HEK293 (cell line): ENCODE data around the gene WNT6.
A peak's percentile ranks its signal among the peaks of the same experiment; 100 is the strongest.

Experiments
- BCL6B ChIP-seq: fragments of 450-650 bp; formaldehyde crosslinking; IDR thresholded peaks from 2 replicates; pipeline ENCODE4 v1.5.1; 2017; ENCODE audit warnings: missing biosample characterization, missing genetic modification characterization
- EGR2 ChIP-seq: fragments of 450-650 bp; formaldehyde crosslinking; IDR thresholded peaks from 2 replicates; pipeline ENCODE4 v1.5.1; 2016; ENCODE audit warnings: low read depth, missing biosample characterization, missing genetic modification characterization
- INSM2 ChIP-seq: fragments of 450-650 bp; formaldehyde crosslinking; IDR thresholded peaks from 2 replicates; pipeline ENCODE4 v1.5.1; 2016; ENCODE audit warnings: missing biosample characterization, missing genetic modification characterization
- KLF16 ChIP-seq: fragments of 450-650 bp; formaldehyde crosslinking; IDR thresholded peaks from 2 replicates; pipeline ENCODE4 v1.5.1; 2017; ENCODE audit warnings: missing biosample characterization, missing genetic modification characterization
- KLF7 ChIP-seq: fragments of 450-650 bp; formaldehyde crosslinking; IDR thresholded peaks from 2 replicates; pipeline ENCODE4 v1.5.1; 2016; ENCODE audit warnings: missing biosample characterization, missing genetic modification characterization, borderline replicate concordance
- OSR2 ChIP-seq: fragments of 450-650 bp; formaldehyde crosslinking; IDR thresholded peaks from 2 replicates; pipeline ENCODE4 v1.5.1; 2016; ENCODE audit warnings: missing biosample characterization, missing genetic modification characterization
- SP7 ChIP-seq: fragments of 450-650 bp; formaldehyde crosslinking; IDR thresholded peaks from 2 replicates; pipeline ENCODE4 v1.5.1; 2016; ENCODE audit warnings: missing biosample characterization, missing genetic modification characterization
- WT1 ChIP-seq: fragments of 450-650 bp; formaldehyde crosslinking; IDR thresholded peaks from 2 replicates; pipeline ENCODE4 v1.5.1; 2016; ENCODE audit warnings: missing biosample characterization, missing genetic modification characterization
- ZBTB17 ChIP-seq: fragments of 450-650 bp; formaldehyde crosslinking; IDR thresholded peaks from 2 replicates; pipeline ENCODE4 v1.5.1; 2016; ENCODE audit warnings: missing biosample characterization, missing genetic modification characterization
- ZBTB48 ChIP-seq: fragments of 450-650 bp; formaldehyde crosslinking; IDR thresholded peaks from 2 replicates; pipeline ENCODE4 v1.5.1; 2016; ENCODE audit warnings: missing biosample characterization, missing genetic modification characterization
- ZNF221 ChIP-seq: fragments of 450-650 bp; formaldehyde crosslinking; IDR thresholded peaks from 2 replicates; pipeline ENCODE4 v1.5.1; 2017; ENCODE audit warnings: missing biosample characterization, missing genetic modification characterization, borderline replicate concordance
- ZNF280D ChIP-seq: fragments of 450-650 bp; formaldehyde crosslinking; IDR thresholded peaks from 2 replicates; pipeline ENCODE4 v1.5.1; 2016; ENCODE audit warnings: missing biosample characterization, missing genetic modification characterization
- ZNF433 ChIP-seq: fragments of 450-650 bp; formaldehyde crosslinking; IDR thresholded peaks from 2 replicates; pipeline ENCODE4 v1.5.1; 2016; ENCODE audit warnings: missing biosample characterization, missing genetic modification characterization, low read depth
- ZNF510 ChIP-seq: fragments of 450-650 bp; formaldehyde crosslinking; IDR thresholded peaks from 2 replicates; pipeline ENCODE4 v1.5.1; 2018; ENCODE audit warnings: mild to moderate bottlenecking, missing genetic modification characterization, missing biosample characterization; ENCODE audit not compliant: insufficient replicate concordance
- ZNF518A ChIP-seq: fragments of 450-650 bp; formaldehyde crosslinking; conservative IDR thresholded peaks from 2 replicates; pipeline ENCODE4 v1.5.1; 2016; ENCODE audit warnings: low read depth, missing biosample characterization, missing genetic modification characterization
- ZNF561 ChIP-seq: fragments of 450-650 bp; IDR thresholded peaks from 2 replicates; pipeline ENCODE4 v1.5.1; 2018; ENCODE audit warnings: missing biosample characterization, missing genetic modification characterization, borderline replicate concordance
- ZNF624 ChIP-seq: fragments of 450-650 bp; formaldehyde crosslinking; IDR thresholded peaks from 2 replicates; pipeline ENCODE4 v1.5.1; 2017; ENCODE audit warnings: missing biosample characterization, missing genetic modification characterization
- ZNF830 ChIP-seq: fragments of 450-650 bp; IDR thresholded peaks from 2 replicates; pipeline ENCODE4 v1.5.0; 2018; ENCODE audit warnings: missing biosample characterization, missing genetic modification characterization, low read depth, mild to moderate bottlenecking, moderate library complexity
- TF ChIP-seq, protein P1 (sequence below): fragments of 450-650 bp; formaldehyde crosslinking; IDR thresholded peaks from 2 replicates; pipeline ENCODE4 v1.5.1; 2016; ENCODE audit warnings: missing biosample characterization, missing genetic modification characterization
- TF ChIP-seq, protein P2 (sequence below): fragments of 450-650 bp; formaldehyde crosslinking; IDR thresholded peaks from 2 replicates; pipeline ENCODE4 v1.5.1; 2017; ENCODE audit warnings: missing biosample characterization, missing genetic modification characterization
- TF ChIP-seq, protein P3 (sequence below): fragments of 450-650 bp; formaldehyde crosslinking; IDR thresholded peaks from 2 replicates; pipeline ENCODE4 v1.5.1; 2016; ENCODE audit warnings: missing biosample characterization, missing genetic modification characterization
- TF ChIP-seq, protein P4 (sequence below): fragments of 450-650 bp; formaldehyde crosslinking; IDR thresholded peaks from 2 replicates; pipeline ENCODE4 v1.5.1; 2016; ENCODE audit warnings: missing biosample characterization, missing genetic modification characterization

Gene WNT6

DNA sequence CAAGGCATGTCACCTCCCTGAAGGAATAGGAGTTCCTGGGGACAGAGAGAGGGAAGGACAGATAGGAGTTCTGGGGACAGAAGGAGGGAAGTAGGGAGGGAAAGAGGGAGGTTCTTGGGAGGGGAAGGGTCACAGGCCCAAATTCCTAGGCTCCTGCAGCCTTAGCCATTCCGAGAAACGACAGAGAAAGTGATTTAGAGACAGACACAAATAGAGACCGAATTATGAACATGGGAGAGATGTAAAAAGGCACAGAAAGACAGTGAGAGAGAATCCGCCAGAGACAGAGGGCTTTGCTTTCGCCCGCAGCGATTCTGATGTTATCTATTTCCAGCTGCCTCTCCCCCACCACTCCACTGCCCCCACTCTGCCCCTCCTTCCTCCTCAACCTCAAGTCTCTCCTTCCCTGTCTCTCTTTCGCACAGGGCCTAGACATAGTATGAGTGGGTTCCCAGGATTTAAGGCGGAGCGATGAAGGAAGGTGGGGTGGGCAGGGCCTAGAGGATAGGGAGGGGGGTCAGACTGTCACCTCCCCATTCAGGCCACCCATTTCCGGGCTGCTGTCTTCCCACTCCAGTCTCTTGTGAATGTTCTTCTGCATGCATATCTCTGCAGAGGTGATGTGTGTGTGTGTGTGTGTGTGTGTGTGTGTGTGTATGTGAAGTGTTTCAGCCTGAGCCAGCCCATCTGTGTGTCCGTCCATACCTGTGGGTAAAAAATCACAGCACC, 3.3 kb upstream of the WNT6 start (continued):
- TF ChIP-seq KLF16 (no peak), BCL6B (tag by site-specific recombination) (no peak), ZNF624 (no peak), ZNF221 (no peak), SP7 (tag by site-specific recombination) (0 out of 2 replicates have a peak, but pooled peaks have one; percentile 11), ZNF561 (no peak), EGR2 (peak; percentile 64), INSM2 (no peak), ZNF518A (no peak), WT1 (peak; percentile 72), OSR2 (tag by site-specific recombination) (no peak), ZNF830 (no peak), KLF7 (no peak), ZNF280D (tag by site-specific recombination) (no peak), ZBTB48 (tag by site-specific recombination) (no peak), ZNF510 (tag by site-specific recombination) (no peak), ZBTB17 (no peak), ZNF433 (tag by site-specific recombination) (no peak)
- TF ChIP-seq, protein P1, sequence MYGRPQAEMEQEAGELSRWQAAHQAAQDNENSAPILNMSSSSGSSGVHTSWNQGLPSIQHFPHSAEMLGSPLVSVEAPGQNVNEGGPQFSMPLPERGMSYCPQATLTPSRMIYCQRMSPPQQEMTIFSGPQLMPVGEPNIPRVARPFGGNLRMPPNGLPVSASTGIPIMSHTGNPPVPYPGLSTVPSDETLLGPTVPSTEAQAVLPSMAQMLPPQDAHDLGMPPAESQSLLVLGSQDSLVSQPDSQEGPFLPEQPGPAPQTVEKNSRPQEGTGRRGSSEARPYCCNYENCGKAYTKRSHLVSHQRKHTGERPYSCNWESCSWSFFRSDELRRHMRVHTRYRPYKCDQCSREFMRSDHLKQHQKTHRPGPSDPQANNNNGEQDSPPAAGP (tag by site-specific recombination) = peak; percentile 68
- TF ChIP-seq, protein P2, sequence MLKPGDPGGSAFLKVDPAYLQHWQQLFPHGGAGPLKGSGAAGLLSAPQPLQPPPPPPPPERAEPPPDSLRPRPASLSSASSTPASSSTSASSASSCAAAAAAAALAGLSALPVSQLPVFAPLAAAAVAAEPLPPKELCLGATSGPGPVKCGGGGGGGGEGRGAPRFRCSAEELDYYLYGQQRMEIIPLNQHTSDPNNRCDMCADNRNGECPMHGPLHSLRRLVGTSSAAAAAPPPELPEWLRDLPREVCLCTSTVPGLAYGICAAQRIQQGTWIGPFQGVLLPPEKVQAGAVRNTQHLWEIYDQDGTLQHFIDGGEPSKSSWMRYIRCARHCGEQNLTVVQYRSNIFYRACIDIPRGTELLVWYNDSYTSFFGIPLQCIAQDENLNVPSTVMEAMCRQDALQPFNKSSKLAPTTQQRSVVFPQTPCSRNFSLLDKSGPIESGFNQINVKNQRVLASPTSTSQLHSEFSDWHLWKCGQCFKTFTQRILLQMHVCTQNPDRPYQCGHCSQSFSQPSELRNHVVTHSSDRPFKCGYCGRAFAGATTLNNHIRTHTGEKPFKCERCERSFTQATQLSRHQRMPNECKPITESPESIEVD (tag by site-specific recombination) = no peak
- TF ChIP-seq, protein P3, sequence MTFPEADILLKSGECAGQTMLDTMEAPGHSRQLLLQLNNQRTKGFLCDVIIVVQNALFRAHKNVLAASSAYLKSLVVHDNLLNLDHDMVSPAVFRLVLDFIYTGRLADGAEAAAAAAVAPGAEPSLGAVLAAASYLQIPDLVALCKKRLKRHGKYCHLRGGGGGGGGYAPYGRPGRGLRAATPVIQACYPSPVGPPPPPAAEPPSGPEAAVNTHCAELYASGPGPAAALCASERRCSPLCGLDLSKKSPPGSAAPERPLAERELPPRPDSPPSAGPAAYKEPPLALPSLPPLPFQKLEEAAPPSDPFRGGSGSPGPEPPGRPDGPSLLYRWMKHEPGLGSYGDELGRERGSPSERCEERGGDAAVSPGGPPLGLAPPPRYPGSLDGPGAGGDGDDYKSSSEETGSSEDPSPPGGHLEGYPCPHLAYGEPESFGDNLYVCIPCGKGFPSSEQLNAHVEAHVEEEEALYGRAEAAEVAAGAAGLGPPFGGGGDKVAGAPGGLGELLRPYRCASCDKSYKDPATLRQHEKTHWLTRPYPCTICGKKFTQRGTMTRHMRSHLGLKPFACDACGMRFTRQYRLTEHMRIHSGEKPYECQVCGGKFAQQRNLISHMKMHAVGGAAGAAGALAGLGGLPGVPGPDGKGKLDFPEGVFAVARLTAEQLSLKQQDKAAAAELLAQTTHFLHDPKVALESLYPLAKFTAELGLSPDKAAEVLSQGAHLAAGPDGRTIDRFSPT = no peak
- TF ChIP-seq, protein P4, sequence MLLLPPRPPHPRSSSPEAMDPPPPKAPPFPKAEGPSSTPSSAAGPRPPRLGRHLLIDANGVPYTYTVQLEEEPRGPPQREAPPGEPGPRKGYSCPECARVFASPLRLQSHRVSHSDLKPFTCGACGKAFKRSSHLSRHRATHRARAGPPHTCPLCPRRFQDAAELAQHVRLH (tag by site-specific recombination) = no peak
